Kidney (tissue), 2 donors: ENCODE data around the gene CT45A6. TPM values are rescaled to one million over a fixed set of nuclear protein-coding genes. Genes with fewer than 3 reads are reported as not detected.

ENCODE experiments used
- polyA plus RNA-seq: library from polyadenylated mRNA; stranded (reverse); fragments of 350-450 nt; fragmentation: Illumina TruSeq; extraction: RNeasy Lipid Tissue Mini Kit (QIAGEN cat#74804); gene quantifications from one replicate; pipeline ENCODE4 v1.2.3, GENCODE V29; 2014; ENCODE audit warnings: low read depth, low replicate concordance; ENCODE audit not compliant: insufficient read depth
- total RNA-seq: library from RNA; stranded (reverse); fragmentation: NEBNext Ultra II Directional; extraction: Animal tissue kit (Norgen Biotek cat#: 25700); gene quantifications from one replicate; pipeline ENCODE4 v1.2.1, GENCODE V29; 2021
- donor health status: DM: yes; HTN: yes; CAD: no.

CT45A6 gene
- total and polyA plus RNA-seq, 2 donors from 2014 or later = not detected

Other genes starting within 250 kb of the CT45A6 start
- not detected for gene CT45A1, start 89.1 kb downstream of the CT45A6 start, total RNA-seq
- not detected for gene CT45A1, start 89.1 kb downstream of the CT45A6 start, polyA plus RNA-seq
- not detected for gene CT45A3, start 34.6 kb downstream of the CT45A6 start, total RNA-seq
- not detected for gene CT45A3, start 34.6 kb downstream of the CT45A6 start, polyA plus RNA-seq
- gene CT45A5, start 17.3 kb downstream of the CT45A6 start, total RNA-seq = not detected
- gene CT45A5, start 17.3 kb downstream of the CT45A6 start, polyA plus RNA-seq = not detected
- gene CT45A2, start 17.2 kb upstream of the CT45A6 start, total RNA-seq = not detected
- gene CT45A2, start 17.2 kb upstream of the CT45A6 start, polyA plus RNA-seq = not detected
- not detected for gene CT45A7, start 34.5 kb upstream of the CT45A6 start, total RNA-seq
- not detected for gene CT45A7, start 34.5 kb upstream of the CT45A6 start, polyA plus RNA-seq
- not detected for gene CT45A8, start 51.8 kb upstream of the CT45A6 start, total RNA-seq
- not detected for gene CT45A8, start 51.8 kb upstream of the CT45A6 start, polyA plus RNA-seq
- gene CT45A9, start 69.0 kb upstream of the CT45A6 start, total RNA-seq = not detected
- gene CT45A9, start 69.0 kb upstream of the CT45A6 start, polyA plus RNA-seq = not detected
- not detected for gene CT45A10, start 90.7 kb upstream of the CT45A6 start, total RNA-seq
- not detected for gene CT45A10, start 90.7 kb upstream of the CT45A6 start, polyA plus RNA-seq
- not detected for gene SAGE1, start 90.9 kb upstream of the CT45A6 start, total RNA-seq
- not detected for gene SAGE1, start 90.9 kb upstream of the CT45A6 start, polyA plus RNA-seq
- 30.9 TPM for gene MMGT1, start 171.2 kb upstream of the CT45A6 start, total RNA-seq
- gene MMGT1, start 171.2 kb upstream of the CT45A6 start, polyA plus RNA-seq = 15.3 TPM
- gene SLC9A6, start 182.6 kb upstream of the CT45A6 start, total RNA-seq = 14.1 TPM
- gene SLC9A6, start 182.6 kb upstream of the CT45A6 start, polyA plus RNA-seq = 7.2 TPM